Left ventricle myocardium inferior (tissue), 1 donor: ENCODE data around the gene TBC1D22A. TPM values are rescaled to one million over a fixed set of nuclear protein-coding genes. Genes with fewer than 3 reads are reported as not detected.

ENCODE experiments used
- DNase-seq: peaks from one replicate; pipeline ENCODE4 v3.0.0-alpha.2; 2020
- H3K27ac ChIP-seq: fragments of 200-600 bp; replicated peaks from 2 replicates; pipeline ENCODE4 v1.8.0; 2021
- H3K27me3 ChIP-seq: fragments of 200-600 bp; 2 replicates; pipeline ENCODE4 v1.8.0; 2021; ENCODE audit warnings: low read depth
- H3K36me3 ChIP-seq: fragments of 200-600 bp; 2 replicates; pipeline ENCODE4 v1.8.0; 2021
- H3K4me1 ChIP-seq: fragments of 200-600 bp; 2 replicates; pipeline ENCODE4 v1.8.0; 2021
- H3K4me3 ChIP-seq: fragments of 200-600 bp; 2 replicates; pipeline ENCODE4 v1.8.0; 2021; ENCODE audit warnings: mild to moderate bottlenecking, moderate library complexity
- H3K9me3 ChIP-seq: fragments of 200-600 bp; replicated peaks from 2 replicates; pipeline ENCODE4 v1.8.0; 2021
- CTCF ChIP-seq: fragments of 200-600 bp; IDR thresholded peaks from 2 replicates; pipeline ENCODE4 v1.8.0; 2021; ENCODE audit warnings: antibody characterized with exemption, mild to moderate bottlenecking, borderline replicate concordance
- intact Hi-C: fragments of 100-400 bp; cut with micrococcal nuclease; formaldehyde crosslinking; loops from one replicate; pipeline ENCODE4 v1.11.0; 2022
- total RNA-seq: library from RNA; stranded (reverse); fragmentation: NEBNext Ultra II Directional; extraction: Animal tissue kit (Norgen Biotek cat#: 25700); gene quantifications from one replicate; pipeline ENCODE4 v1.2.1, GENCODE V29; 2021
- donor health status: DM: no; HTN: yes; CAD: no; lungs with severe emphysema.

Gene TBC1D22A
- total RNA-seq, 1 donor from 2014 or later = 16.2 TPM

GRCh38 chr22:46748908-46749675, 13.4 kb upstream of the TBC1D22A start:
- Histone ChIP-seq H3K9me3 (no peaks in the 10 kb centered on the region), H3K4me3 (no peak overlapping the region), H3K36me3 (no peaks in the 10 kb centered on the region), H3K27ac (no peak overlapping the region), H3K27me3 (no peaks in the 10 kb centered on the region), H3K4me1 (peaks cover 62% of the 10 kb centered on the region)
- intact Hi-C loops = no loop called here
- no peak for DNase-seq
- no peak for TF ChIP-seq CTCF

DNA sequence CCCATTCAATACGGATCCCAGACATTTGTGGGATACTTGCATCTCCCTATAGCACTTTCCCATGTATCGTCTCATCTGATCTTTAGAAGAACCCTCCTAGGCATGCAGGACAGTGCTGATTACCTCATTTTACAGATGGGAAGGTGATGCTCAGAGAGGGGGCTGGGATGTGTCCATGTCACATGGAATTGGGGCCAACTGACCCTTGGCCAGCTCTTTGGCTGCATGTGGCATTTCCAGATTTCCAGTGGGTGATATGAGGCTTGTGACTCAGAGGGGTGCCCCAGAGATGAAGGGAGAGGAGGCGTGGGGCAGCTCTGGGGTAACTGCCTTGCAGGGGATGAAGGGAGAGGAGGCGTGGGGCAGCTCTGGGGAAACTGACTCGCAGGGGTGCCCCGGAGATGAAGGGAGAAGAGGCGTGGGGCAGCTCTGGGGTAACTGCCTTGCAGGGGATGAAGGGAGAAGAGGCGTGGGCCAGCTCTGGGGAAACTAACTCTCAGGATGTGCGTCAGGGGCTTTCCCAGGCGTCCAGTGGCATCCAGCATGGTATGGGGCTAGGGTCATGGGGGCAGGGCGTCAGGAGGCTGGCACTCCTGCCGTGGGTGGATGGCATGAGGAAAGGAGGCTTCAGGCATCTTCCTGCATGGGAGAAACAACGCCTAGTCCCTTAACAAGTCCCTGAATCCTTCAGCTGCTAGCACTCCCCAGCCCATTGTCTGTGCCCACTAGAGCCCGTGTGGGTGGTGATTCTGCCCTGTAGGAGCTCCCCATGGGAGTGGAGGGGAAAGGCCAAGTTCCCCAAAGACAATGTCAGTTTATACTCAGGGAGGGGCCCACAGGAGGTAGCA, 12.5 kb upstream of the TBC1D22A start:
- no peaks in the 10 kb centered on the region for H3K27me3 ChIP-seq
- TF ChIP-seq CTCF = no peak
- H3K9me3 ChIP-seq = no peaks in the 10 kb centered on the region
- DNase-seq = no peak
- H3K4me1 ChIP-seq = peaks cover 70% of the 10 kb centered on the region
- no peak overlapping the region for H3K4me3 ChIP-seq
- H3K27ac ChIP-seq = peak overlapping the region; percentile 62
- intact Hi-C loops = no loop called here
- no peaks in the 10 kb centered on the region for H3K36me3 ChIP-seq

DNA sequence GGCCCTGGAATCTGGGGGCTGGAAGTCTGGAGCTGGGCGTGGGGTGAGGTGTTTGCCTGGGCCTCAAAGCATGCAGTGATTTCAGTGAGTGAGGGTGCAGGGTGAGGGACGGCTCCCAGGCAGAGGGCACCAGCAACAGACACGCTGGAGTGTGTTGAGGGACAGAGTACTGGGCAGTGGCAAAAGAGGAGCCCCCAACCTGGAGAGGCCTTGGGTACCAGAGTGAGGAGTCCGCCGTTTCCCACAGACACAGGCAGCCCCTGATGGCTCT, 12.0 kb upstream of the TBC1D22A start:
- no peaks in the 10 kb centered on the region for H3K27me3 ChIP-seq
- DNase-seq = no peak

DNA sequence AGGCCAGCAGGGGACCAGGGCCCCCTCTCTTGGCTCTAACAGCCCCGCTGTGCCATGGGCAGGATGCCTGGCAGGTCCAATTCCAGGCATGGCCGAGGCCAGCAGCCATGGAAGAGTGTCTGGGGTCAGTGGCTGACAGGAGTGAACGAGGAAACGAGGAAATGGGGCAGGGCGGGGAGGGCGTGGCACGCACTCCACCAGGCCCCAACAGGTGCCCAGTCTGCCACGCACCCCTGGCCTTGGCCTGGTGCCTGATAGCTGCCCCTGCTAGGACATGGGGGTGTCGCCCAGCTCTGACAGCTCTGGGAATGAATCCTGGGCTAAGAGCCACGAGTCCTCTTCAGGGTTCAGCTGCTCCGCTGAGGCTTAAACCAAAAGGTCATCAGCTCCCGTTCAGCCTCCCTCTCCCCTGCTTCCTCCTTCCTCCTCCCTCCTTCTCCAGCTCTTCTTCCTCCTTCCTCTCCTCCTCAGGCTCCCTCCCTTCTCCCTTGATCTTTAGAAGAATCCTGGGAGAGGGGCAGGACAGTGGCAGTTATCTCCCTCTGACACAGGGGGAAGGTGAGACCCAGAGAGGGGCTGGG, 11.5 kb upstream of the TBC1D22A start:
- DNase-seq = no peak
- H3K4me3 ChIP-seq = no peak overlapping the region
- peak overlapping the region; percentile 62 for H3K27ac ChIP-seq
- H3K36me3 ChIP-seq = no peaks in the 10 kb centered on the region
- no peaks in the 10 kb centered on the region for H3K27me3 ChIP-seq
- intact Hi-C loops = no loop called here
- peaks cover 71% of the 10 kb centered on the region for H3K4me1 ChIP-seq
- no peak for TF ChIP-seq CTCF
- H3K9me3 ChIP-seq = peaks cover 6% of the 10 kb centered on the region

More for the DNA sequence above, 12.0 kb upstream of the TBC1D22A start:
- H3K36me3 ChIP-seq = no peaks in the 10 kb centered on the region
- H3K9me3 ChIP-seq = peaks cover under 1% of the 10 kb centered on the region
- peaks cover 71% of the 10 kb centered on the region for H3K4me1 ChIP-seq
- H3K4me3 ChIP-seq = no peak overlapping the region
- intact Hi-C loops = no loop called here
- peak overlapping the region; percentile 62 for H3K27ac ChIP-seq
- no peak for TF ChIP-seq CTCF

GRCh38 chr22:46752286-46752987, 10.0 kb upstream of the TBC1D22A start:
- peaks cover 71% of the 10 kb centered on the region for H3K4me1 ChIP-seq

More at GRCh38 chr22:46752286-46752987, 10.0 kb upstream of the TBC1D22A start:
- Histone ChIP-seq H3K9me3 (peaks cover 15% of the 10 kb centered on the region), H3K27ac (peak overlapping the region; percentile 95), H3K4me3 (no peak overlapping the region), H3K36me3 (no peaks in the 10 kb centered on the region), H3K27me3 (no peaks in the 10 kb centered on the region)
- intact Hi-C loops = no loop called here
- DNase-seq = no peak
- no peak for TF ChIP-seq CTCF
